H1 (cell line): ENCODE measurements around the gene FNDC5. TPM values are rescaled to one million over a fixed set of nuclear protein-coding genes. Genes with fewer than 3 reads are reported as not detected.

ENCODE experiments used
- ASH2L ChIP-seq: fragments of 200-600, 300-600 bp; sonication (generic); IDR thresholded peaks from one replicate; pipeline ENCODE4 v1.7.1; 2017; ENCODE audit warnings: low read length
- CBX8 ChIP-seq: fragments of 300-800, 300-1000 bp; sonication (generic); IDR thresholded peaks from 2 replicates; pipeline ENCODE4 v1.7.1; 2016; ENCODE audit warnings: low read depth, low read length, borderline replicate concordance
- CHD2 ChIP-seq: IDR thresholded peaks from 2 replicates; pipeline ENCODE4 v1.6.1; 2012; ENCODE audit warnings: low read length, improper control_type of control experiment
- EP300 ChIP-seq, 2 experiments: IDR thresholded peaks; 1 replicate in 1 of 2; 2 replicates in 1 of 2; pipeline ENCODE4 v1.6.1; 2011 to 2012; ENCODE audit warnings: low read depth in 2 of 2, low read length in 2 of 2, mild to moderate bottlenecking in 2 of 2, borderline replicate concordance in 1 of 2, inconsistent platforms in 1 of 2, moderate library complexity in 1 of 2
- EZH2 ChIP-seq: fragments of 200-600 bp; sonication (generic); IDR thresholded peaks from 2 replicates; pipeline ENCODE4 v1.7.1; 2012; ENCODE audit warnings: low read depth, mild to moderate bottlenecking, moderate library complexity, low read length, inconsistent platforms; ENCODE audit not compliant: severe bottlenecking
- FOSL1 ChIP-seq: IDR thresholded peaks from 2 replicates; pipeline ENCODE4 v1.6.1; 2011; ENCODE audit warnings: mild to moderate bottlenecking, low read depth, low read length, moderate library complexity; ENCODE audit not compliant: insufficient read depth
- GTF2F1 ChIP-seq: IDR thresholded peaks from 2 replicates; pipeline ENCODE4 v1.6.1; 2012; ENCODE audit warnings: low read depth, low read length, improper control_type of control experiment, borderline replicate concordance
- HDAC2 ChIP-seq, 2 experiments: fragments of 300-600 bp in 1 of 2; sonication (generic) in 1 of 2; IDR thresholded peaks; 2 replicates each; pipeline ENCODE4 v1.6.1; 2011 to 2012; ENCODE audit warnings: low read depth in 2 of 2, low read length in 2 of 2, mild to moderate bottlenecking in 2 of 2, moderate library complexity in 2 of 2, borderline replicate concordance in 1 of 2, inconsistent platforms in 1 of 2
- KDM1A ChIP-seq: fragments of 200-600, 300-600 bp; sonication (generic); IDR thresholded peaks from 2 replicates; pipeline ENCODE4 v1.7.1; 2016; ENCODE audit warnings: mild to moderate bottlenecking, low read length, borderline replicate concordance
- NRF1 ChIP-seq: IDR thresholded peaks from 2 replicates; pipeline ENCODE4 v1.6.1; 2011; ENCODE audit warnings: mild to moderate bottlenecking, low read depth, low read length, improper control_type of control experiment
- POLR2A ChIP-seq, 2 experiments: IDR thresholded peaks; 1 replicate in 1 of 2; 2 replicates in 1 of 2; pipeline ENCODE4 v1.6.1; 2011; ENCODE audit warnings: low read depth in 2 of 2, low read length in 2 of 2, mild to moderate bottlenecking in 2 of 2; ENCODE audit errors: control extremely low read depth in 1 of 2
- POU5F1 ChIP-seq: IDR thresholded peaks from 2 replicates; pipeline ENCODE4 v1.6.1; 2011; ENCODE audit warnings: low read depth, mild to moderate bottlenecking, low read length, moderate library complexity
- RAD21 ChIP-seq, 2 experiments: IDR thresholded peaks in 1 of 2; conservative IDR thresholded peaks in 1 of 2; 2 replicates each; pipeline ENCODE4 v1.6.1; 2011; ENCODE audit warnings: low read depth in 2 of 2, low read length in 2 of 2, improper control_type of control experiment in 1 of 2, inconsistent platforms in 1 of 2, mild to moderate bottlenecking in 1 of 2, moderate library complexity in 1 of 2
- RNF2 ChIP-seq: fragments of 200-900, 300-1000 bp; sonication (generic); IDR thresholded peaks from 2 replicates; pipeline ENCODE4 v1.7.1; 2016; ENCODE audit warnings: borderline replicate concordance, low read depth, mild to moderate bottlenecking, antibody characterized with exemption, low read length; ENCODE audit not compliant: poor library complexity, severe bottlenecking; ENCODE audit errors: missing control alignments
- RXRA ChIP-seq: IDR thresholded peaks from 2 replicates; pipeline ENCODE4 v1.6.1; 2011; ENCODE audit warnings: low read depth, mild to moderate bottlenecking, low read length, moderate library complexity; ENCODE audit not compliant: insufficient read depth
- TAF1 ChIP-seq: IDR thresholded peaks from 2 replicates; pipeline ENCODE4 v1.6.1; 2011; ENCODE audit warnings: mild to moderate bottlenecking, low read depth, low read length
- TBP ChIP-seq: IDR thresholded peaks from 2 replicates; pipeline ENCODE4 v1.6.1; 2011; ENCODE audit warnings: low read depth, low read length, improper control_type of control experiment
- polyA plus RNA-seq, 7 experiments: library from polyadenylated mRNA; depleted of rRNA in 3 of 7; stranded (reverse) in 5 of 7; unstranded in 2 of 7; fragments of >200 nt in 5 of 7; fragments of 200-250 nt in 2 of 7; gene quantifications; 1 replicate in 5 of 7; 2 replicates in 1 of 7; 4 replicates in 1 of 7; pipeline versions ENCODE4 v1.2.1 to v1.2.3, GENCODE V29; 2011 to 2013; ENCODE audit warnings: missing spikeins in 2 of 7, mixed read lengths in 2 of 7
- total RNA-seq: library from RNA; stranded (reverse); fragmentation: NEBNext Ultra II Directional; extraction: Animal tissue kit (Norgen Biotek cat#: 25700); gene quantifications from 2 replicates; pipeline ENCODE4 v1.2.1, GENCODE V29; 2021
- TF ChIP-seq, protein P1 (sequence below), 3 experiments: IDR thresholded peaks; 1 replicate in 2 of 3; 2 replicates in 1 of 3; pipeline versions ENCODE4 v1.5.1 to v1.6.1; 2011; ENCODE audit warnings: low read length in 3 of 3, mild to moderate bottlenecking in 3 of 3, inconsistent platforms in 2 of 3, low read depth in 1 of 3, moderate library complexity in 1 of 3; ENCODE audit not compliant: insufficient read depth in 1 of 3; ENCODE audit errors: control extremely low read depth in 1 of 3
- TF ChIP-seq, protein P2 (sequence below): IDR thresholded peaks from 2 replicates; pipeline ENCODE4 v1.6.1; 2012; ENCODE audit warnings: inconsistent platforms

Gene FNDC5
- total and polyA plus RNA-seq, 2 of the 8 experiments (the other 6 are each of a cell fraction or from before 2014, with no cell fraction given) = 1.8 to 2.0 TPM

DNA sequence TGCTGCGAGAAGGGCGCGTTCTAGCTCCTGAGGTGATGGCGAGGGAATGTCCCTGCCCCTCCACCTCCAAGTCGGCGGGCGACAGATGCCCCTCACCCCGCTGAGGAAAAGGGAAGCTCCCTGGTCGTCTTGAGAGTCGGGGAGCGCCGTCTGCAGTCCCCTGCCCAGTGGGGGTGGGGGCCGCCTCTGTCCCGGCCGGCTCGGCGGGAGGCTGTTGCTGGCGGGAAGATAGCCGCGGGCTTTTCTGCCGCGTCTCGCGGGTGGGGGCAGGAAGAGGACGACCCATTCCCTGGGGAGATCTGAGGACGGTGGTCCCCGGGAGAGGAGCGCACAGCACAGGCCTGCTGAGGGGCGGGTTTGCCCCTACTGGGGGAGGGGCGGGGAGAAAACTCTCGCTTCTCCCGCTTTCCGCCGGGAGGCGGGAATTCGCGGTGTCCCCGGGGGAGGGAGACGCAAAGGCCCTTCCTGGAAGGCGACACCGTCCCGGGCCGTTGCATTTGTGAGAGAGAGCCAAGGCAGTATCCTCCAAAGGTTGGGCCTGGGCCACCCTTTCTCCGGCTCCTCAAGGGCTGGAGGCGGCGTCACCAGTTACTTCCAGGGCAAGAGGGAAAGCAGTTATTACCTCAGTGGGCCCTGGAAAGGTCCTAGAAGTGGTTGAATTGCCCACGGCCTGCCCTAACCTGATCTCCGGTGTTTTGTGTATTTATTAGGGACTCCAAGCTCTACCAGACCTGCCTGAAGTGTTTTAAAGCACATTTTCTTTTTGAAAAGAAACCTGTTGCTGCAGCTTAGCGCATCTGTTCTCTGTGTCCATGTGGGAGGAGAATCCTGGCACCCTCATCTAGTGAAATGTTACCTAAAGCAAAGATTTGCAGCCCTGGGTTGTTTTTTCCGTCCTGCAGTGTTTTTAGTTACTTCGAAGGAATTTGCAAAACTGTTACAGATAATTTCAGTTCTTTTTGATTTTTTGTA lies 52.6 kb downstream of the FNDC5 start (continued):
- TF ChIP-seq HDAC2 (IDR thresholded peaks at IDR 0.05; ENCODE audit: borderline replicate concordance in 1 of 2, low read depth in 2 of 2, low read length in 2 of 2) (no peak), POU5F1 (no peak), KDM1A (no peak), NRF1 (no peak), EP300 (IDR thresholded peaks at IDR 0.05; ENCODE audit: borderline replicate concordance in 1 of 2, low read depth in 2 of 2, low read length in 2 of 2) (peak in 1 of 2 experiments; percentile 8; a peak in 1 of 3 replicates), CHD2 (peak; percentile 40; the same call in 1 of the 2 replicates), TBP (no peak; the same call in 1 of the 2 replicates), TAF1 (peak; percentile 68), RXRA (no peak), RAD21 (IDR thresholded peaks at IDR 0.05 in 1 of 2, conservative IDR thresholded peaks at IDR 0.05 in 1 of 2; ENCODE audit: low read depth in 2 of 2, low read length in 2 of 2) (no peak), POLR2A (IDR thresholded peaks at IDR 0.05; ENCODE audit: control extremely low read depth in 1 of 2, low read depth in 2 of 2, low read length in 2 of 2) (peak in 1 of 2 experiments; percentile 84; a peak in 2 of 3 replicates), CBX8 (no peak), GTF2F1 (no peak), EZH2 (no peak), ASH2L (peak; percentile 87), FOSL1 (no peak), RNF2 (no peak)
- TF ChIP-seq, protein P1, sequence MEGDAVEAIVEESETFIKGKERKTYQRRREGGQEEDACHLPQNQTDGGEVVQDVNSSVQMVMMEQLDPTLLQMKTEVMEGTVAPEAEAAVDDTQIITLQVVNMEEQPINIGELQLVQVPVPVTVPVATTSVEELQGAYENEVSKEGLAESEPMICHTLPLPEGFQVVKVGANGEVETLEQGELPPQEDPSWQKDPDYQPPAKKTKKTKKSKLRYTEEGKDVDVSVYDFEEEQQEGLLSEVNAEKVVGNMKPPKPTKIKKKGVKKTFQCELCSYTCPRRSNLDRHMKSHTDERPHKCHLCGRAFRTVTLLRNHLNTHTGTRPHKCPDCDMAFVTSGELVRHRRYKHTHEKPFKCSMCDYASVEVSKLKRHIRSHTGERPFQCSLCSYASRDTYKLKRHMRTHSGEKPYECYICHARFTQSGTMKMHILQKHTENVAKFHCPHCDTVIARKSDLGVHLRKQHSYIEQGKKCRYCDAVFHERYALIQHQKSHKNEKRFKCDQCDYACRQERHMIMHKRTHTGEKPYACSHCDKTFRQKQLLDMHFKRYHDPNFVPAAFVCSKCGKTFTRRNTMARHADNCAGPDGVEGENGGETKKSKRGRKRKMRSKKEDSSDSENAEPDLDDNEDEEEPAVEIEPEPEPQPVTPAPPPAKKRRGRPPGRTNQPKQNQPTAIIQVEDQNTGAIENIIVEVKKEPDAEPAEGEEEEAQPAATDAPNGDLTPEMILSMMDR (IDR thresholded peaks at IDR 0.05; ENCODE audit: control extremely low read depth in 1 of 3, insufficient read depth in 1 of 3, low read depth in 1 of 3, low read length in 3 of 3) = no peak
- TF ChIP-seq, protein P2, sequence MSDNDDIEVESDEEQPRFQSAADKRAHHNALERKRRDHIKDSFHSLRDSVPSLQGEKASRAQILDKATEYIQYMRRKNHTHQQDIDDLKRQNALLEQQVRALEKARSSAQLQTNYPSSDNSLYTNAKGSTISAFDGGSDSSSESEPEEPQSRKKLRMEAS = no peak
